T47D (cell line): ENCODE results near the gene HNRNPA3.
"Not testable (repeated sequence)": the region's sequence is repeated elsewhere in the genome, so short reads cannot be mapped to it uniquely, and the experiment has no call there.

Source experiments
- DNase-seq, 2 experiments: peaks; one replicate each; pipeline versions ENCODE4 v3.0.0 to v3.0.0-alpha.2; 2011 to 2012; ENCODE audit warnings: low read depth in 1 of 2, low spot score in 1 of 2
- JUND ChIP-seq: IDR thresholded peaks from 2 replicates; pipeline ENCODE4 v1.6.1; 2012; ENCODE audit warnings: low read depth
- in situ Hi-C: cut with HindIII; loops from 2 replicates; pipeline ENCODE4 v1.10.0; 2016; ENCODE audit warnings: low sequenced_read_pairs, low pct_unique_long_range_greater_than_20kb

The HNRNPA3 gene

DNA sequence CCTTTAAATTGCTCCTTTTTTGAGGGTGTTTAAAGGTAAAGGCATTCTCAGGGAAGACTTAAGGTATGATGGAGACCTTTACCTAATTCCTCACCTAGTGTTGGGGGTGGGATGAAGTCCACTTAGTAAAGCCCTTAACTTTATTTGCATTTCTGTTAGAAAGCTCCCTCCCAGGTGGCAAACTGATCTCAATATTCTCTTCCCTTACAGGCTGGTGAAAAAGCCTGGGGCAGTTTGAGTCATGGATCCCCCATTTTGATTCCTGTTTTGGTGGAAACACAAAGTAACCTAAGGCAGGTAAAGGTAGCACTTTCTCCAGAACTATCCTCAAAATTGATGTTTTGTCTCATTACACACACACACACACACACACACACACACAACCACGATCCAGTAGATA lies 33.8 kb upstream of the HNRNPA3 start:
- no peak for DNase-seq
- in situ Hi-C loops: no loop called here
- TF ChIP-seq JUND: no peak

DNA sequence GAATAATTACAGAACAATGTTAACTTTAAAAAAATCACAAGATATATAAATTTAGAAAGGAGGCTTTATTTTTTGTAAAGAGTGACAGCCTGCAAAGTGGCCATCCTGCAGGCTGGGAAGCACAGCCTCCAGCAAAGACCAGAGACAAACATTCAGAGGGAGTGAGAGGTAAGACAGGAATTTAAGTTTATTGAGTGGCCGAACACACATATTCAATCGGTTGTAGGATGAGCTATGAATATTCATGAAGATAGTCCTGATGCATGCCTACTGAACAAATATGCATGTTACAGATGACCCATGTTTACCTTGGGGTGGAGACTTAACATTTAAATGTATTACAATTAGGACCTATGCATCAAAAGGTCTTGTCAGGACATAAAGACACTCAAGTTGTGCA lies 33.4 kb upstream of the HNRNPA3 start:
- peak in 1 of 2 experiments; percentile 33 for DNase-seq
- in situ Hi-C loops: no loop called here
- TF ChIP-seq JUND: no peak

DNA sequence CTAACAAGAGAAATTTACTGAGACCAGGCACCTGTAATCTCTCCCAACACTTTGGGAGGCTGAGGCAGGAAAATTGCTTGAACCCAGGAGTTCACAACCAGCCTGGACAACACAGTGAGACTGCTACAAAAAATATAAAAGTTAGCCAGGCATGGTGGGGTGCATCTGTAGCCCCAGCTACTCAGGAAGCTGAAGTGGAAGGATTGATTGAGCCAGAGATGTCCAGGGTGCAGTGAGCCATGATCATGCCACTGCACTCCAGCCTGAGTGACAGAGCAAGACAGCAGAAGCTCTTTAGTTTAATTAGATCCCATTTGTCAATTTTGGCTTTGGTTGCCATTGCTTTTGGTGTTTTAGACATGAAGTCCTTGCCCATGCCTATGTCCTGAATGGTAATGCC lies 32.9 kb upstream of the HNRNPA3 start:
- DNase-seq, in situ Hi-C loops: not testable (repeated sequence)

DNA sequence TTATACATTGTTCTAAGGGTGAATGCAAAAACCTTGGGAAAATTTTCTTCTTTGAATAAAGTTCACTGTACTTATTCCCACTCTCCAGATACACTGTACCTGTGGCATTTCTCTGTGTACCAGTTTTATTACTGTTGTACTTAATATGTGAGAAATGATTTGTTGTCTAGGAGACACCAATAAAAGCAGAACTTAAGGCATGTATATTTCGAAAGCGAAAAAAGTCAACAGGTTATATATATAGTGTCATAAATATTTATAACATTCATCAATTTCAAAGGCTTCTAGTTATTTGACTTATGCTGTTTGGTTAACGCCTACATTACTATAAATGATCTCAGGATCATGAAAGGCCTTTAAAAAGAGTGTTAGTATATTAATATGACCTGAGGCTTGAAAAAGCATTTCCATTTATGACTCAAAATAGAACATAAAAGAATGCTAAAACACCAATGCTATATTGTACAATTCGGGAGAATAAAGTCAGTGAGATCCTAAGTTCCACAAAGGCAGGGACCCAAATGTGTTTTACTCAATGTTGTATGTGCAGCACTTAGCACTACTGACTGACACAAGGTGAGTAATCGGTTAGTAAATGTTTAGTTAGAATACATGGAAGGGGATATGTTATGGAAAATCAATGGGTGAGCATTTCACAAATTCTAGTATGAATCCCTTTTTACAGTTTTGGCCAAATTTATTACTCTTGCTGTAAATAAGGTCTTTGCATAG lies 32.2 kb upstream of the HNRNPA3 start:
- in situ Hi-C loops: no loop called here

DNA sequence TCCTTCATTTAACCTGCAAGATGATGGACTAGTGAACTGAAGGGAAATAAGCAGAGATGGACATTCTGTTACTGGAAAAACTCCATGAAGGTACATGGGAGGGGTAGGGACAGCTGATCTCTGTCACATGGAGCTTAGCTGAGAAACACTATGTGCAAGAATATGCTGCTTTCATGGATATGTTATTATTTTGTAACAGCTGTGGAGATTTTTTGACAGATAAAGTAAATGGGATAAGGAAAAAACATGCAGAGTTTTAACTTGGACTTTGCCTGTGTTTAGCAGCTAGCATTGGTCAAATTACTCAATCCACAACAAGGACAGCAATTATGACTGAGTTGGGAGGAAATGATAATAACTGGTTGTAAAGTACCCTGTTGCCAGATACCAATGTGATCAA lies 28.7 kb upstream of the HNRNPA3 start:
- in situ Hi-C loops: no loop called here
- no peak for TF ChIP-seq JUND

More for the DNA sequence above, 32.2 kb upstream of the HNRNPA3 start:
- DNase-seq: no peak
- TF ChIP-seq JUND: no peak

DNA sequence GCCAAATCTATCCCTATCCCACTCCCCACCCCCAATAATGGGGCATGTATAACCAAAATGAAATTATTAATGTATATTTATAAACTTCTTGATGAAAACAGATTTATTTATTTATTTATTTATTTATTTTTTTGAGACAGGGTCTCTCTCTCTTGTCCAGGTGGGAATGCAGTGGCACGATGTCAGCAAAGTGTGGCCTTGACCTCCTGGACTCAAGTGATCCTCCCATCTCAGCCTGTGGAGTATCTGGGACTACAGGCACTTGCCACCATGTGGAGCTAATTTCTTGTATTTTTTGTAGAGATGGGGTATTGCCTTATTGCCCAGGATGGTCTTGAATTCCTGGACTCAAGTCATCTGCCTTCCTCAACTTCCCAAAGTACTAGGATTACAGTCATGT lies 28.0 kb upstream of the HNRNPA3 start:
- TF ChIP-seq JUND: no peak
- in situ Hi-C loops: no loop called here
- DNase-seq: no peak

More for the DNA sequence above, 28.7 kb upstream of the HNRNPA3 start:
- DNase-seq: no peak

DNA sequence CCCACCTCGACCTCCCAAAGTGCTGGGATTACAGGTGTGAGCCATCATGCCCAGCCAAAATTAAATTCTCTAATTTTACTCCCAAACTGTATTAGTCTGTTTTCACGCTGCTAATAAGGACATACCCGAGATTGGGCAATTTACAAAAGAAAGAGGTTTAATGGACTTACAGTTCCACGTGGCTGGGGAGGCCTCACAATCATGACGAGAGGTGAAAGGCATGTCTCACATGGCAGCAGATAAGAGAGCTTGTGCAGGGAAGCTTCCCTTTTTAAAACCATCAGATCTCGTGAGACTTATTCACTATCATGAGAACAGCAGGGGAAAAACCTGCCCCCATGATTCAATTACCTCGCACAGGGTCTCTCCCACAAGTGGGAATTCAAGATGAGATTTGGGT lies 26.6 kb upstream of the HNRNPA3 start:
- in situ Hi-C loops, DNase-seq: not testable (repeated sequence)

DNA sequence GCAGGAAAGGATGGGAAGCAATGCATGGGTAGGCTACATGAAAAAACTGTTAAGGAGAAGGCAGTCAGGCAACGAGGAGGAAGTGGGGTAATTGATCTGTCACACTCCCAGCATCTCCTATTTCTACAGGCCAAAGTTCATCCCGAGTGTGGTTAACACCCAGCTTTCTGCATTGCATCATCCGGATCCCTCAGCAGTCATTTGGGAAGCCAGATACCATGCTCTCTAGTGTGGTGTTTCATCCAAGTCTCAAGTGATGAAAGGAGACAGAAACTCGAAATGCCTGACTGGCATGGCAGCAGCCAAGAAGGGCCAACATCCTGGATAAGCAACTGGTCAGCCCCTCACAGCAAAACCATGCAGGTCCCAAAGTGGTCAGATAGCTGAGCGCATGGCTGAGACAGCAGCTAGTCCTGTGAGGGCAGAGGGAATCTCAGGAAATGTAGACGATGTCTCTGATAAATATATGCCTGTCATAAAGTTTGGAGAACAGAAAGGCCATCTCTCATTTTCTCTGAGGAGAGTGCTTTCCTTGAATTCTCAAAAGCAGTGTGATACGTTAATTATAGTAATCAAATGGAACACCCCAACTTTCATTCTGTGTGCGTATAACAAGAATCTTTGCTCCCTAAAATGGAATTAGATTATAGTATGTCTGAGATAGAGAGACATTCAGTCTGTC lies 24.8 kb upstream of the HNRNPA3 start:
- TF ChIP-seq JUND: no peak
- DNase-seq: no peak
- in situ Hi-C loops: no loop called here

DNA sequence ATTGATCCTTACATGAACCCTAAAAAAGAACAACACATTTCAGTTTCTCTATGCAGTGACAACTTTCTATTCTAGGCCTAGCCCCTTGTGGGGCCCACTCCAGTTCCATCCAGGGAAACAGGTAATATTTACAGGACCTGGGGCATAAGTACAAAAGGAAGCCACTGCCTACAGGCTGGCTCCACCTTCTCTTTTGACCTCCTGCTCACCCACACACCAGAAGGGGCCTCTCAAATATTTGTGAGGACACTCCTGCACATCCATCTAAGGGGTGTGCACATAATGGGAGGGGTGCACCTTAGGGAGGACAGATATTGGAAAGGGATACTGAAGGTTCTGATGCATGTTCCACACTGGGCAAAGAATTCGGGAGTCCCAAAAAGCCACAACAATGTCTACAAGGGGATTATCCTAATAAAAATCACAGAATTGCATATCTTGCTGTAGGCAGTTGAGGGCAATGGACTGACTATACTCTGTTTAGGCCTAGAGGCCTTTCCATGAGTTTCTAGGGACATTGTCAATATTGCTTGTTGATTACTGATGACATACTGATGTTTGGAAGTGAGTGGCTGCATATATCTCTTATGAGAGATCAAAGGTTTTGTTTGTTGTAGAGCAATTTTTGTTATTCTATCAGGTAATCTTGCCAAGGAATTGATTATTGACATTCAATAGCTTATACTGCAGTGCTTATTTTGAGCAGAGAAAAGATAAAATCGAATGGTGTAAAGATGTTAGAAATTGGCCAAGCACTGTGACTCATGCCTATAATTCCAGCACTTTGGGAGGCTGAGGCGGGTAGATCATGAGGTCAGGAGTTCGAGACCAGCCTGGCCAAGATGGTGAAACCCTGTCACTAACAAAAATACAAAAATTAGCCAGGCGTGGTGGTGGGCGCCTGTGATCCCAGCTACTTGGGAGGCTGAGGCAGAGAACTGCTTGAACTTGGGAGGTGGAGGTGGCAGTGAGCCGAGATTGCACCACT lies 23.8 kb upstream of the HNRNPA3 start:
- in situ Hi-C loops: no loop called here
- no peak for TF ChIP-seq JUND
- DNase-seq: no peak

DNA sequence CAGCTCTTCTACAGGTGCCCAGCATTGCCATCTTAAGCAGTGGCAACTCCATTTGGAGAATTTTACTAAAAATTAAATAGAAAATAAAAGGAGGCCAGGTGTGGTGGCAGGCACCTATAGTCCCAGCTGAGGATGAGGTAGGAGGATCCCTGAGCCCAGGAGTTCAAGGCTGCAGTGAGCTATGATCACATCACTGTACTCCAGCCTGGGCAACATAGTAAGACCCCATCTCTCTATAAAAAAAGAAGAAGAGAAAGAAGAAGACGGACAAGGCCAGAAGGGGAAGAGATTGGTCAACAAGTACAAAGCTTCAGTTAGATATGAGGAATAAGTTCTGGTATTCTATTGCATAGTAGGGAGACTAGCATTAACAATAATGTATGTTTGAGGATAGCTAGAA lies 21.7 kb upstream of the HNRNPA3 start:
- in situ Hi-C loops: no loop called here
- DNase-seq: no peak
- TF ChIP-seq JUND: no peak

DNA sequence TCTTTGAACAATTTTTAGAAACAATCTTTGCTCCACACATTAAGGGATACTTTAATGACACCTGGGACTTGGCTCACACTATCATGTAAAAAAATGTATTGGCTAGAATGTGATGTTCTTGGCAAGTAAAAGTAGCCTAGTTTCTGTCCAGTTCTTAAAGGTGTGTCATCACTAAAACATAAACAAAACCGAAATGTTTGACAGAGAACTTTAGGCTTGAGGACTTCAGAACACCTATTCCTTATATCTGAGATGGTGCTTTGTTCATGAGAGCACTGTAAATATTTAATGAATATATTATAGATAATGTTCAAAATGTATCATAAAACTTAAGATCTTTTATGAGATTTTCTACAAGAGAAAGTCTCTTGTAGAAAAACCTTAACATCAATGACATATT lies 19.8 kb upstream of the HNRNPA3 start:
- in situ Hi-C loops: no loop called here
- TF ChIP-seq JUND: no peak
- no peak for DNase-seq

DNA sequence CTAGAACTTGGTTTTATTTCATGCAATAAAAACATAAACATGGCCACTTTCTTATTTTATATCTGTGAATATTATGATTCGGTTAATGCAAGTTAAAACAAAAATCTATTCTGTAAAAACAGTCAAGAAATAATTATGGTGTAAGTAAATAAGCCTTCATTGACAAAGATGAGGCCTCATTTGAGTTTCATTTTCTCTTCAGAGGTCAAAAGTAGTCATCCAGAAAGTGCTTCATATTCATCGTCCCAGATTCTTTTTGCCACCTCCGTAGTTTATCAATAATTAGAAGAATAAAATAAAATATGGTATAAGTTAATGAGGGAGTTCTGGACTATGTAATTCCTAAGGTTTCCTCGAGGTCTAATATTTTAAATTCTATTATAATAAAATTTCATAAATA lies 19.4 kb upstream of the HNRNPA3 start:
- DNase-seq: no peak
- TF ChIP-seq JUND: no peak
- in situ Hi-C loops: no loop called here

DNA sequence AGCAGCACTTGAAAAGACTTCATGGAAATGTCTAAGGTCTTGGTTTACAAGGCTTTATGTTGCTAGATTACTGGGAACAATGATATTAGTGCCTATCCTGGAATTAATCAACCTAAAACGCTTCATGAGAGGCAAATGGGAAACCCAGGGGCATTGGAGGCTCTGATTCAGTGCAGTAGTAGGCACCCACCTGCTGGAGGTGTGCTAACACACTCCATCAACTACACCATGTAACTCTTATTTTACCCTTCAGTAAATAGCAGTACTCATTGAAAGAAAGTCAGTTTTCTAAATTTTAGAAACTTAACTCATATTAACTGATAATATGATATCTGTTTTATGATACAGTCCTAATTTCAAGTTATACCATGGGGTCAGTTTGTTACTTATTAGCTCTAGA lies 17.4 kb upstream of the HNRNPA3 start:
- no peak for DNase-seq
- in situ Hi-C loops: no loop called here
- TF ChIP-seq JUND: no peak

DNA sequence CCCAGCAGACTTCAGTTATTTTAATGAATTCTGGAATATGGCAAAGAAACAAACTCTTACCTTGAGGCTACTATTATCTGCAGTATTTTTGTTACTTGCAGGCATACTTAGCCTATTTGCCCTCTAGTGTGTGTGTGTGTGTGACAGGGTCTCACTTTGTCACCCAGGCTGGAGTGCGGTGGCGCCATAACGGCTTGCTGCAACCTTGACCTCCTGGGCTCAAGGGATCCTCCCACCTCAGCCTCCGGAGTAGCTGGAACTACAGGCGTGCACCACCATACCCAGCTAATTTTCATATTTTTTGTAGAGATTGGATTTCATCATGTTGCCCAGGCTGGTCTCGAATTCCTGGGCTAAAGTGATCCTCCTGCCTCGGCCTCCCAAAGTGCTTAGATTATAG lies 12.2 kb upstream of the HNRNPA3 start:
- DNase-seq, in situ Hi-C loops: not testable (repeated sequence)
